HG03354 (cell line): Measurements from ENCODE around the gene ESPN.
"Not testable (repeated sequence)": the region's sequence is repeated elsewhere in the genome, so short reads cannot be mapped to it uniquely, and the experiment has no call there.

Source experiments
- ATAC-seq: cut with Tn5 transposase; IDR thresholded peaks from one replicate; pipeline ENCODE4 v1.9.1; 2021; ENCODE audit warnings: mild to moderate bottlenecking; ENCODE audit not compliant: unreplicated experiment, poor library complexity, severe bottlenecking

Gene ESPN

DNA sequence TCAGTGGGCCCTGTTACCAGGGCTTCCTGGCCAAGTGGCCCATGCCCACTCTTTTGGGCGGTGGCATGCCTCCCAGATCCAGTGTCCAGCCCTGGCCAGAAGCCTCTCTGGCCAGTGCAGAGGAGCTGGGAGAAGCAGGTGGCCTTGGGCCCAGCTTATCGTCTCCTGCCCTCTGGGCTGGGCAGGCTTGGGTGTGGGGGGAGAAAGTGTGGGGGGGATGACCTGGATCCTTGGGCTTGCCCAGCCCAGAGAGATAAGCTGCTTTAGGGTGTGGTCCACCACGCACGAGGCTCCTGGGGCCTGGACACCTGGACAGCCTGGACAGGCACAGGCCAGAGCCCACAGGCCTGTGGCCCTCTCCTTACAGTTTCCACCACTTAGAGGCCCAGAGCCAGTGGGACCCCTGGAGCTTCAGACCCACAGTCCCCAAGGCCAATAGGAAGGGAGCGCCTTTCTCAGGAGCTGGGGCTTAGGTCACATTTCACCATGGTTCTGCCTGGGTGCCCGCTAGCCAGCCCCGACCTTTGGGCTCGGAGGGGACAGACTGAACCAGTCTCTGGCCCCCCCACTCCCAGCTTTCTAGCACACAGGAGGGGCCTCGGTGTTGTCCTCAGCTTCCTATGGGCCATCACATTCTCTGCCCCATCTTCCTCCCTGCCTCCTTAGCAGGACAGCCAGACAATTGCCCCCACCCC is 1.8 kb downstream of the ESPN start:
- ATAC-seq = no peak

DNA sequence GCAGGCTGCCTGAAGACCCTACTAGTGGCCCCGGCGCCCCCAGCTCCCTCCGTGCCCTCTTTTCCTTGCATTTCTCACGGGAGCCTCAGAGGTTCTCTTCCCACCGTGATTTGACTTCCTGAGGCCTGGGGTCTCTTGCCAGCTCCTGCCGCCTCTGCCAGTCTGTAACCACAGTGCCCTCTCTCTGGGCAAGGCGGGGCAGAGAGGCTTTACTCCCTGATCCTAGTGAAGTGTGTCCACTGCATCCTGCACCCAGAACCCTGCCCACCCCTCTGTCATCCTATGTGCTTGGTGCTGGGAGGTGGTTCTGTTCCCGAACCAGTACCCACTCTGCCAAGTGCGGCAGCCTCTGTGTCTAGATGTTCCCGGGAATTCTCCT is 2.4 kb downstream of the ESPN start:
- no peak for ATAC-seq

GRCh38 chr1:6427441-6428390 is 3.1 kb downstream of the ESPN start:
- no peak for ATAC-seq

GRCh38 chr1:6428453-6428852 is 3.9 kb downstream of the ESPN start:
- not testable (repeated sequence) for ATAC-seq

GRCh38 chr1:6429660-6430411 is 5.3 kb downstream of the ESPN start:
- ATAC-seq = not testable (repeated sequence)

- ATAC-seq = not testable (repeated sequence)
Observed at GRCh38 chr1:6431645-6432579, 7.3 kb downstream of the ESPN start.

GRCh38 chr1:6434186-6434585 is 9.6 kb downstream of the ESPN start:
- no peak for ATAC-seq

- ATAC-seq = no peak
Observed at GRCh38 chr1:6435129-6435528, 10.6 kb downstream of the ESPN start.

DNA sequence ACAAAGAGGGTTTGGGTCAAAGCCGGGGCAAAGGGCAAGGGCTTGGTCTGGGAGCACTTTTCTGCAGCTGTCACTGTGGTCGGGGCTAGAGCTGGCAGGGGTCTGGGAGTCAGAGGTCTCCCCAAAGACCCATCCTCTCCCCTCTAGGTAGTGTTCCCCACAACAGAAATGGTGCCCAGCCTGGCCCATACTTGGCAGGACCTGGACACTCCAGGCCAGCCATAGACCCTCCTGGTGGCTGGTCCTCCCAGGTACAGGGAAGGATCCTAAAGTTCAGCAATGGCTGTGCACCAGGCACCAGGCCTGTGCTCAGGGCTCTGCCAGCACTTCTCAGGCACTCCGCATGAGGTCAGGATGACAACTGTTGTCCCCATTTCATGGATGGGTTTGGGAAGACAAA is 11.0 kb downstream of the ESPN start:
- no peak for ATAC-seq

DNA sequence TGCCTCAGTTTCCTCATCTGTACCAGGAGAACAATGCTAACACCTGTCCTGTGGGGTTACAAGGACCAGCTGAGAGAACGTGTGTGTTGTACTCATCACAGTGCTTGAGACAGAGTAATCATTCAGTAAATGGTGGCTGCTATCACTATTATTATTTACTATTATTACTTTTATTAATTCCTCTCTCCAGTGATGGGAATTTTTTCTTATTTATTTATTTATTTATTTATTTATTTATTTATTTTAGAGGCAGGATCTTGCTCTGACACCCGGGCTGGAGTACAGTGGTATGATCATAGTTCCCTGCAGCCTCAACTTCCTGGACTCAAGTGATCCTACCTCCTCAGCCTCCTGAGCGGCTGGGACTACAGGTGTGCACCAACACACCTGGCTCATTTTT is 11.7 kb downstream of the ESPN start:
- ATAC-seq = not testable (repeated sequence)

DNA sequence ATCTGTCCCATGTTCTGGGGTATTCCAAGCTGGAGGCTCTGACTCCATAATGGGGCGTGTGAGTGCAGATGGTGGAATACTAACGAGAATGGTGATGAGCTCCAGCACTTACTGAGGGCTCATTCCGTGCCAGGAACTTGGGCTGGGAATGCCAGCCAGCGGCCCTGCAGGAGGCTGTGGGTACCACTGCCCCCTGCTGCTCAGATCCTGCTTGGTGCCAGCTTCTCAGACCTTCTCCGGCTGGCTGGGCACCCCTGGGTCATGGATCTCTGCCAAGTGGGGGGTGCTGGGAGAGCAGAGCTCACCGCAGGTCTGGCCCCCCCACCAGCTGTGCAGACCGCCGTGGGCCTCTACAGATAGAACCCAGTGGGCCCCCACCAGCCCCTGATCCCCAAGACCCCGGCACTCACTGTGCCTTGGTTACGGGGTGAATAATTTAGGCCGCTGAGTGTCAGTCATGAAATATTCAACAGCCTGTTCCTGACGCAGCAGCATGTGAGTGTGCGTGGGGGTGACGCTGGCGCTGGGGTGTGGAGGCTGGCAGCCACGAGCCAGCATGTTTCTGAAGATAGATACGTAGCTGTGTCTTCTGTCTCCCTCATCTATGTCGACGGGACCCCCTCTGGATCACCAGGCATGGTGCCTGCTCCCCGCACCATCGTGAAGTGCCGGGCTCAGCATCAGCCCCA is 12.6 kb downstream of the ESPN start:
- ATAC-seq = not testable (repeated sequence)

DNA sequence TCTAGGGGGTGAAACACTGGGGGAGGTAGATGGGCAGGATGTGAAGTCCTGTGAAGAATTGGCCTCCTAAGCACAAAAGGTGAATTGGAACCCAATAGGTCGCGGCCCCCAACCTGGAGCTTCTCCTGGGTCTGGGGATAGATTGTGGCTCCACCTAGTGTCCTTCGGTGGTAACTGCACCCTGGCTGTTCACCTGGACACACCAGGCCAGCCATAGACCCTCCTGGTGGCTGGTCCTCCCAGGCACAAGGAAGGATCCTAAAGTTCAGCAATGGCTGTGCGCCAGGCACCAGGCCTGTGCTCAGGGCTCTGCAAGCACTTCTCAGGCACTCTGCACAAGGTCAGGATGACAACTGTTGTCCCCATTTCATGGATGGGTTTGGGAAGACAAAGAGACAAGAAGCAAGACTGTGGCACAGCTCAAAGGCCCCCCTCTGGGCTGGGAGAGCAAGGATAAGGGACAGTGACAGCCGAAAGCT is 13.5 kb downstream of the ESPN start:
- ATAC-seq = peak; percentile 49

GRCh38 chr1:6440198-6441126 is 15.9 kb downstream of the ESPN start:
- ATAC-seq = peak; percentile 48

DNA sequence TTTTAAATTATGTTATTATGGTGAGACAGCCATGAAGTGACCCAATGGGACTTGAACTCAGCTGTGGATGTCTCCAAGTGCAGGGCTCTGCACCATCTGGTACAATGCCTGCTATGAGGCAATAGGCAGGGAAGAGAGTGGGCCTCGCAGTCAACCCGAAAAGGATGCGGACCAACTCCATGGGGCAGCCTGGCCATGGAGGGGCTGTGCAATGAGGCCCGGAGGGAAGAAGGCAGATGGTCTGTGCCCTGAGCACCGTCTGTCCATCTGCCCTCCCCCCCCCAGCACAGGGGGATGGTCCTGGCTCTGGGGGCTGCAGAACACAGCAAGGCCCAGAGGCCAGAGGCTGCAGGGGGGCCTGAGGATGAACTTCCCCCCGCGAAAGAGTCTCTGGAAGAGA is 17.0 kb downstream of the ESPN start:
- no peak for ATAC-seq

- ATAC-seq = no peak
Observed at GRCh38 chr1:6443339-6444115, 19.0 kb downstream of the ESPN start.

DNA sequence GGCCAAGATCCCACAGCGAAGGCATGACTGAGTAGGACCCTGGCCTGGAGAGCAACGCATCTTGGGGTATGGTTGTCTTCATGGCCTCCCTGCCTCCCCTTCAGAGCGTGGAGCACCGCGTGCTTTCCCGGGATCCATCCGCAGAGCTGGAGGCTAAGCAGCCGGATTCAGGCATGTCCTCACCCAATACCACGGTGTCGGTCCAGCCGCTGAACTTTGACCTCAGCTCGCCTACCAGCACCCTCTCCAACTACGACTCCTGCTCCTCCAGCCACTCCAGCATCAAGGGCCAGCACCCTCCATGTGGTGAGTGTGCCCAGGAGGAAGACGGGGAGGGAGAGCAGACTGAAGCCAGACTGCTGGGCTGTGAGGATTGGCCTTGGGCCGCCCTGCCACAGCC is 19.8 kb downstream of the ESPN start:
- no peak for ATAC-seq
